ENCODE data around the gene FGFR3.

FGFR3 gene

GRCh38 chr4:1803523-1804423 is 10.7 kb downstream of the FGFR3 start:
- no peak for DNase-seq

- no peak for DNase-seq
Observed at GRCh38 chr4:1804638-1805492, 11.8 kb downstream of the FGFR3 start.

- DNase-seq: no peak
Observed at GRCh38 chr4:1805493-1806222, 12.6 kb downstream of the FGFR3 start.

GRCh38 chr4:1806223-1806564 is 13.1 kb downstream of the FGFR3 start:
- no peak for DNase-seq

- DNase-seq: no peak
Observed at GRCh38 chr4:1806596-1807331, 13.7 kb downstream of the FGFR3 start.

- no peak for DNase-seq
Observed at GRCh38 chr4:1807332-1807777, 14.3 kb downstream of the FGFR3 start.

- no peak for DNase-seq
Observed at GRCh38 chr4:1808396-1808795, 15.3 kb downstream of the FGFR3 start.

GRCh38 chr4:1808851-1809753 is 16.0 kb downstream of the FGFR3 start:
- DNase-seq: no peak

- DNase-seq: peak; percentile 57
Observed at GRCh38 chr4:1809754-1810502, 16.8 kb downstream of the FGFR3 start.

GRCh38 chr4:1810765-1811164 is 17.7 kb downstream of the FGFR3 start:
- no peak for DNase-seq

GRCh38 chr4:1812720-1813119 is 19.6 kb downstream of the FGFR3 start:
- DNase-seq: no peak

GRCh38 chr4:1813231-1813630 is 20.1 kb downstream of the FGFR3 start:
- no peak for DNase-seq

- no peak for DNase-seq
Observed at GRCh38 chr4:1813915-1814314, 20.8 kb downstream of the FGFR3 start.

GRCh38 chr4:1814453-1814852 is 21.4 kb downstream of the FGFR3 start:
- no peak for DNase-seq

GRCh38 chr4:1815096-1815996 is 22.3 kb downstream of the FGFR3 start:
- no peak for DNase-seq

GRCh38 chr4:1815997-1816860 is 23.1 kb downstream of the FGFR3 start:
- no peak for DNase-seq

GRCh38 chr4:1819284-1819683 is 26.2 kb downstream of the FGFR3 start:
- no peak for DNase-seq

- DNase-seq: no peak
Observed at GRCh38 chr4:1819816-1820215, 26.7 kb downstream of the FGFR3 start.

Measured in NCI-H69 (cell line).